ENCODE data around the gene CD300A. TPM values are rescaled to one million over a fixed set of nuclear protein-coding genes. Genes with fewer than 3 reads are reported as not detected.
A peak's percentile ranks its signal among the peaks of the same experiment; 100 is the strongest.

Gene CD300A
- total RNA-seq, 1 donor from 2014 or later, result 2.4 TPM

- DNase-seq (ENCODE audit: missing footprints) (peak; percentile 45), ATAC-seq (no peak)
- intact Hi-C loops (cut with DNase I), result loop anchor here (2.0 to 5.0 kb wide), 2 partner anchors 19 to 221 kb away; partner anchors contain the start of gene TTYH2
Observed at GRCh38 chr17:74433421-74434121, 32.9 kb upstream of the CD300A start.

DNA sequence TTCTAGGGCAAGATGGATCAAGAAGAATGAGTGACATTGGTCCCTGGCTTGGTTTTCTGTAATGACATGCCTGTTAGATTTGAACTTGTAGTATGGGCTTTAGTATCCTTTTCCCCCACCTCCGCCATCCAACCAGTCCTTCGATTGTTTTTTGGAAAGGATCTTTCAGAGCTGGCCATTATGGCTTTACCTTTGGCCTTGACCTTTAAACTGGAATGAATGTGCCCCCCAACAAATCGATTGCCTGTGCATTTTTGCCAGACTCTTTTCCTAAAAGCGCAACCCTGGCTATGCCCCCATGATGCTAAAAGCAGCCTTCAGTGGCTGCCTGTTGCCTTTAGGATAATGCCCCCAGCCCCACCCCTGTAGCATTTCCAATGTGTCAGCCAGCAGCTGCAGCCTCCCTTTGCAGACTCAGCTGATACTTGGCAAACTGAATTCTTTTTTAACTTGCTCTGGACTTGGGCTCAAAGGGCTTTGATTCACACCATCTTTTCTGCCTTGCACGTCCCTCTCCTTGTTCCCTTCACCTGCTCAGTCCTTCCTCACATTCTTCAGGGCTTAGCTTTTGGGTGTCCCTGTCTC is 30.6 kb upstream of the CD300A start:
- DNase-seq (ENCODE audit: missing footprints), result no peak
- no peak for ATAC-seq
- intact Hi-C loops (cut with DNase I), result no loop called here

GRCh38 chr17:74437702-74438101 is 28.7 kb upstream of the CD300A start:
- no peak for ATAC-seq
- no peak for DNase-seq (ENCODE audit: missing footprints)

GRCh38 chr17:74439691-74440567 is 26.5 kb upstream of the CD300A start:
- ATAC-seq (no peak), DNase-seq (ENCODE audit: missing footprints) (peak; percentile 47)
- intact Hi-C loops (cut with DNase I), result no loop called here

More at GRCh38 chr17:74437702-74438101, 28.7 kb upstream of the CD300A start:
- intact Hi-C loops (cut with DNase I), result no loop called here

- intact Hi-C loops (cut with DNase I), result no loop called here
- DNase-seq (ENCODE audit: missing footprints) (peak; percentile 23), ATAC-seq (no peak)
Observed at GRCh38 chr17:74441537-74441936, 24.9 kb upstream of the CD300A start.

DNA sequence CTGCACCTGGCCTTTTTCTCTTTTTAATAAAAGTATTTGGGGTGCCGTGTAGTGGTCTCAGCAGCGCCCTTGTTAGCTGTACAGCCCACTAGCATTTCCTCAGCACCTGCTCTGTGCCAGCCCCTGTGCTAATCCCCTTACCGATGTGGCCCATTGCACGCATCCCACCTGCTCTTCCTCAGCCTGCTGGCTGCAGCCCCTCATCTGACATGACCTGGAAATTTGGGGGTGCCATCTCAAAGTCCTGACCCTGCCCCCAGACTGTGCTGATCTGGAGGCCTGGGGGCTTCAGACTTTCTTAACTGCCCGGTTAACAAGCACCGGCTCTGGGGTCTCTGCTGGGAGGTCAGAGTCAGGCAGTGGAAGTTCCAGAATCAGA is 24.2 kb upstream of the CD300A start:
- peak; percentile 37 for DNase-seq (ENCODE audit: missing footprints)
- ATAC-seq, result no peak
- intact Hi-C loops (cut with DNase I), result no loop called here

DNA sequence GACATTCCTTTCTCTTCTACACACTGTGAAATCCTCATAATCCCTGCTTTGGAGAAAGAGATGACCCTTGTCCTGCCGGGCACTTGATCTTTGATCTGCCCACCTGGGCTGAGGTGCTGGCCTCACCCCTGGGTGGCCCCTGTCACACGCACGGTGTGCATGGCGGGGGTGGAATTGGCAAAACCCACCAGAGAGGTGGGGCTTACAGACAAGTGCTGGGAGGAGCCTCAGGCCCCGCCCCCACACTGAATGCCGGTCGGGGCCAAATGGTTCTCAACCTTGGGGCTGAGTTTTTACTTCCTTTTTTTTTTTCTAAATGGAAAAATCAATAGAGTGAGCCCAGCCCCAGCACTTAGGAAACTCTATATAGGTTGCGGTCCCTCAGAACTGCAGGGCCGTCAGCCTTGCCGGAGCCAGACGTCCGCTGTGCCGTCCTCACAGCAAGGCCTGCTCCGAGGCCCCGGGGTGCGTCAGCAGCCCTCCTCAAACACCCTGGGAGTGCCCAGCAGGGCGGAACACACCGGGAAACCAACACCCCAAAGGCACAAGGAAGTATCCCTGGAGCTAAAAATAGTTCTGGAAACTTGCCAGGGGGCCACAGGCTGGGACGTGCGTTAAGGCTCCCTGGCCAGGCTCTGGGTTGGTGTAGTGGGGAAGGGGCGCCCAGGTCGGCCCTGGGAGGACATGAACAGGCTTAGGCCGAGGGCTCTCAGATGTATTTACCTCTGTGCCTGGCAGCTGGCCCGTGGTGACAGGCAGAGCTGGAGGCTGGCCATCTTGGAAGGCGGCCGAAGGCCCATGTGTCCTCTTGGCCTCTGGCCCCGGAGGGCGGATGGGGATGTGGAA is 23.5 kb upstream of the CD300A start:
- DNase-seq (ENCODE audit: missing footprints) (peak; percentile 97), ATAC-seq (peak; percentile 78)
- intact Hi-C loops (cut with DNase I), result no loop called here

DNA sequence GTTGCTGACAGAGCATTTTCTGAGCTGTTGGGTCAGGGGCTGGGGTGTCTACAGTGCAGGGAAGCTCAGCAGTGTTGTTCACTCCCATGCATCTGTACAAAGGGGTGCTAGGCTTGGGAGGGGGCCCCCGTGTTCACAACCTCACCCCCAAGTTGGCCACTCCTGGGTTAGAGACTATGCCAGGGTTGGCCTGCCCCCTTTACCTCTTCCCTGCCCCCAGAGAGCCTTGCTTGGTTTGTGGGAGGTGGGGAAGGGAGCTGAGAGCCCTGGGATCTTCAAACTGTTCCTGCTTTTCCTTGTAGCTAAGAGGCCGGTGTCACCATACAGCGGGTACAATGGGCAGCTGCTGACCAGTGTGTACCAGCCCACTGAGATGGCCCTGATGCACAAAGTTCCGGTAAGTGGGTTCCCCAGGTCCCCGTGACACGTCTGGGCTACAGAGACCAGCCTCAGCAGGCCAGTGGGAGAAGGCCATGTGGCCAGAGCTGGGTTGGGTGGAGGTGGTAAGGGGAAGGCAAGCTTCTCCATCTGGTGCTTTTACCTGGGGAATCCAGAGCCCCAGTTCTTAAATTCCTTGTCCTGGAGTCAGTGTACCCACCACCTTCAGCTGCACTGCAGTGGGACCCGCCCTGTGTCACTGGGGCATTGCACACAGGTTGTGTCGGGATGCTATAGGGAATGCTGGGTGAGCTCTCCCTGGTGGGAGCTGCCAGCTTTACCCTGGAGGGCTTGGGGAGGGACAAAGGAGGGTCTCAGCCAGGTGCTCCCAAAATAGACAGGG is 22.7 kb upstream of the CD300A start:
- no peak for ATAC-seq
- intact Hi-C loops (cut with DNase I), result no loop called here
- DNase-seq (ENCODE audit: missing footprints), result peak; percentile 50

DNA sequence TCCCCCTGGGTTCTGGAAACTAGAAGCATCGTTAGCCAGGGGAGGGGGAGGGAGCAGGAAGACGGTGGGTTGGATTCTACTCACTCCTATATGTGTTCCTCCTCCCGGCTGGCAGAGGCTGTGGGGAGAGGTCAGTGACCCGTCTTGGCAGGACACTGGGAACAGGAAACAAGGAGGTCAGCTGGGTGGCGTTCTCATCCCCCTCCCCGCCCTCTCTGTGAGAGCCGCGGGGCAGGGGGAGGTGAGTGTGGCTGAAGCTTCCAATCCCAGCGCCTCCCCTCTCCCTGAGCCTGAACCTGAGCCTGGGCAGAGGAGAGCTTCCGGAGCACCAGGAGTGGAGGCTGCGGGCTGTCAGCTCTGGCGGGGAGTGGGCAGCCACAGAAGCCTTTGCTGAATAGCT is 22.0 kb upstream of the CD300A start:
- DNase-seq (ENCODE audit: missing footprints) (peak; percentile 77), ATAC-seq (peak; percentile 30)
- intact Hi-C loops (cut with DNase I), result no loop called here

- DNase-seq (ENCODE audit: missing footprints), result peak; percentile 58
- intact Hi-C loops (cut with DNase I), result no loop called here
- ATAC-seq, result no peak
Observed at GRCh38 chr17:74445158-74445557, 21.3 kb upstream of the CD300A start.

- ATAC-seq (peak; percentile 32), DNase-seq (ENCODE audit: missing footprints) (peak; percentile 83)
- intact Hi-C loops (cut with DNase I), result no loop called here
Observed at GRCh38 chr17:74446551-74447500, 19.6 kb upstream of the CD300A start.

- DNase-seq (ENCODE audit: missing footprints) (peak; percentile 30), ATAC-seq (no peak)
- intact Hi-C loops (cut with DNase I), result no loop called here
Observed at GRCh38 chr17:74447628-74448159, 18.7 kb upstream of the CD300A start.

DNA sequence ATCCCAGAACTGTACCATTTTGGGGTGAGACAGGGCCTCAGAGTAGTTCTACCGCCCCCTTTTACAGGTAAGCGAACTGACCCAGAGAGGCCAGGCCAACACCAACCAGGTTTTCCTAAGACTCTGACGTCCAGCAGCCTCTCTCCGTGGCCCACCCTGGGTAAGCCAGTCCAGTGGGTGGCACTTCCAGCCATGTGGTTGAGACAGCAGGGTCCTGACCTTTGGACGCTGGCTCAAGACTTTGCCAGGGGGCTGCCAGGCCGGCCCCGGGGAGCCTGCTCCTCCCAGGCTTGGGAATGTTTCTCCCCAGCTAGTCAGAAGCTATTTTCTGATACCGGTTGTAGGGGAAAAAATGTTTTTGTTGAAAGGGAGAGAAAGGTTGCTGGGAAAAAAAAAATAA is 17.7 kb upstream of the CD300A start:
- DNase-seq (ENCODE audit: missing footprints) (peak; percentile 18), ATAC-seq (no peak)
- intact Hi-C loops (cut with DNase I), result no loop called here

DNA sequence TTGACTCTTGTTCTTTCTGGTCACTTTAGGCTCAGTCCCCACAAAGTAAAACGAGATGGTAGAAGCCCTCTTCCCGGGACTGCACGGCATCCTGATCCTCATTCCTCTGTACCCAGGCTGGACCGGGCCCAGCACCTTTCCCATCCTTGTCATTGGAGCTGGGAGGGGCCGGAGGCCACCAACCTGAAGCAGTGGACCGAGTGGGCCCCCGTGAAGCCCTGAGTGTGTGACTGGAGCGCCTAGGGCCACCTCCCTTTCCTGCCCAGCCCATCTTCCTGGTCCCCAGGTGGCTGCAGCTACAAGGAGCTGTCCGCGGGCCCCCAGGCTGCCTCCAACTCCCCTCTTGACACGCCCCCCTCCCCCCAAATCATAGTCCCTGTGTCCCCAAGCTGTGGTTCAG is 17.1 kb upstream of the CD300A start:
- DNase-seq (ENCODE audit: missing footprints) (peak; percentile 55), ATAC-seq (no peak)
- intact Hi-C loops (cut with DNase I), result no loop called here

DNA sequence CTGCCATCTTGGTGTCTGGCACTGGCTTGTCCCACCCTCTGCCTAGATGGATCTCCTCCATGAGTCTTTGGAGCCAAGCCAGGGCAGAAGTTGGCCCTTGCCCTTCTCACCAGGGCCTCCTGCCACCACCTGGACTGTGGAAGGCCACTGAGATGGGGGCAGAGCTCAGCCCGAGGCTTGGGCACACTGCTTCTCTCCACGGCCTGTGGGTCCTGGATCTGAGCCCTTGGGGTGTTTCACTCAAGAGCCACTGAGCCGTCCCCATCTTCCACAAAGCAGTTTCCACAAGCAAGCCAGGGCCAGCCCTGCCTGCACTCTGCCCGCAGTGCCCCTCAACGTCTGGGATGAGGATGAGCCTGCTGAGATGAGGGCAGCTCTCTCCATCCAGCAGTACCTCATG is 16.7 kb upstream of the CD300A start:
- intact Hi-C loops (cut with DNase I), result loop anchor here (5.0 kb wide), 1 partner anchor 152 kb away; no protein-coding TSS in a partner anchor
- DNase-seq (ENCODE audit: missing footprints), result peak; percentile 65
- no peak for ATAC-seq

GRCh38 chr17:74450231-74450630 is 16.2 kb upstream of the CD300A start:
- ATAC-seq (no peak), DNase-seq (ENCODE audit: missing footprints) (no peak)
- intact Hi-C loops (cut with DNase I), result loop anchor here (5.0 kb wide), 1 partner anchor 153 kb away; no protein-coding TSS in a partner anchor

Measured in Right ventricle myocardium inferior (tissue), 1 donor.